ENCODE measurements around the gene GMNC.

Gene GMNC

GRCh38 chr3:190865828-190866227 lies 3.3 kb upstream of the GMNC start:
- Mint-ChIP-seq H3K27ac (no peak overlapping the region), H3K4me1 (peaks cover 9% of the 10 kb centered on the region), H3K27me3 (peaks cover 14% of the 10 kb centered on the region), H3K4me3 (no peak overlapping the region), H3K9me3 (no peaks in the 10 kb centered on the region), H3K36me3 (no peaks in the 10 kb centered on the region)
- CTCF ChIA-PET, result no interaction called here
- DNase-seq, result no peak

- H3K4me1 Mint-ChIP-seq, result peaks cover 9% of the 10 kb centered on the region
- CTCF ChIA-PET, result interaction anchor here (0.5 kb wide), 1 partner anchor 641 kb away, joined by 3 read pairs; no protein-coding TSS in a partner anchor
- H3K4me3 Mint-ChIP-seq, result no peak overlapping the region
- H3K9me3 Mint-ChIP-seq, result no peaks in the 10 kb centered on the region
- DNase-seq, result no peak
- H3K36me3 Mint-ChIP-seq, result no peaks in the 10 kb centered on the region
- H3K27me3 Mint-ChIP-seq, result peaks cover 17% of the 10 kb centered on the region
- H3K27ac Mint-ChIP-seq, result no peak overlapping the region
Observed at GRCh38 chr3:190865419-190865818, 2.9 kb upstream of the GMNC start.

GRCh38 chr3:190864002-190864401 lies 1.5 kb upstream of the GMNC start:
- DNase-seq, result no peak
- Mint-ChIP-seq H3K9me3 (no peaks in the 10 kb centered on the region), H3K36me3 (no peaks in the 10 kb centered on the region), H3K27ac (no peak overlapping the region), H3K27me3 (peaks cover 18% of the 10 kb centered on the region), H3K4me3 (no peak overlapping the region), H3K4me1 (peaks cover 9% of the 10 kb centered on the region)
- CTCF ChIA-PET, result no interaction called here

- DNase-seq, result no peak
- CTCF ChIA-PET, result interaction anchor here (1.5 kb wide), 1 partner anchor 21 kb away, joined by 3 read pairs; no protein-coding TSS in a partner anchor
- Mint-ChIP-seq H3K36me3 (no peaks in the 10 kb centered on the region), H3K4me3 (peak overlapping the region; percentile 45), H3K9me3 (no peaks in the 10 kb centered on the region), H3K4me1 (peaks cover 9% of the 10 kb centered on the region), H3K27ac (no peak overlapping the region), H3K27me3 (peaks cover 18% of the 10 kb centered on the region)
Observed at GRCh38 chr3:190863119-190863465, 598 bp upstream of the GMNC start.

- Mint-ChIP-seq H3K27ac (no peak overlapping the region), H3K36me3 (no peaks in the 10 kb centered on the region)
Observed at GRCh38 chr3:190860521-190860920, 2.0 kb downstream of the GMNC start.

GRCh38 chr3:190855151-190855550 lies 7.3 kb downstream of the GMNC start:
- no peaks in the 10 kb centered on the region for H3K36me3 Mint-ChIP-seq
- DNase-seq, result no peak
- no peaks in the 10 kb centered on the region for H3K27me3 Mint-ChIP-seq
- no peaks in the 10 kb centered on the region for H3K9me3 Mint-ChIP-seq
- H3K4me3 Mint-ChIP-seq, result no peak overlapping the region
- H3K27ac Mint-ChIP-seq, result no peak overlapping the region
- H3K4me1 Mint-ChIP-seq, result no peaks in the 10 kb centered on the region
- CTCF ChIA-PET, result no interaction called here

More at GRCh38 chr3:190860521-190860920, 2.0 kb downstream of the GMNC start:
- Mint-ChIP-seq H3K4me1 (peaks cover 9% of the 10 kb centered on the region), H3K9me3 (no peaks in the 10 kb centered on the region), H3K27me3 (peaks cover 18% of the 10 kb centered on the region), H3K4me3 (no peak overlapping the region)
- CTCF ChIA-PET, result no interaction called here
- no peak for DNase-seq

- no peaks in the 10 kb centered on the region for H3K4me1 Mint-ChIP-seq
- no peak for DNase-seq
- H3K36me3 Mint-ChIP-seq, result no peaks in the 10 kb centered on the region
- no peak overlapping the region for H3K27ac Mint-ChIP-seq
- no peak overlapping the region for H3K4me3 Mint-ChIP-seq
- H3K27me3 Mint-ChIP-seq, result no peaks in the 10 kb centered on the region
- no peaks in the 10 kb centered on the region for H3K9me3 Mint-ChIP-seq
- CTCF ChIA-PET, result no interaction called here
Observed at GRCh38 chr3:190854062-190854461, 8.4 kb downstream of the GMNC start.

GRCh38 chr3:190853464-190853863 lies 9.0 kb downstream of the GMNC start:
- Mint-ChIP-seq H3K36me3 (no peaks in the 10 kb centered on the region), H3K9me3 (no peaks in the 10 kb centered on the region), H3K27ac (no peak overlapping the region), H3K4me1 (no peaks in the 10 kb centered on the region), H3K4me3 (no peak overlapping the region), H3K27me3 (no peaks in the 10 kb centered on the region)
- CTCF ChIA-PET, result no interaction called here
- no peak for DNase-seq

GRCh38 chr3:190849607-190850006 lies 12.9 kb downstream of the GMNC start:
- H3K9me3 Mint-ChIP-seq, result no peaks in the 10 kb centered on the region
- no peak overlapping the region for H3K4me3 Mint-ChIP-seq
- no peaks in the 10 kb centered on the region for H3K36me3 Mint-ChIP-seq
- DNase-seq, result no peak
- H3K4me1 Mint-ChIP-seq, result no peaks in the 10 kb centered on the region
- H3K27ac Mint-ChIP-seq, result no peak overlapping the region
- CTCF ChIA-PET, result no interaction called here
- no peaks in the 10 kb centered on the region for H3K27me3 Mint-ChIP-seq

GRCh38 chr3:190848870-190849269 lies 13.6 kb downstream of the GMNC start:
- Mint-ChIP-seq H3K9me3 (no peaks in the 10 kb centered on the region), H3K36me3 (no peaks in the 10 kb centered on the region), H3K4me3 (no peak overlapping the region), H3K4me1 (no peaks in the 10 kb centered on the region), H3K27me3 (no peaks in the 10 kb centered on the region), H3K27ac (no peak overlapping the region)
- CTCF ChIA-PET, result no interaction called here
- DNase-seq, result no peak

GRCh38 chr3:190847436-190847835 lies 15.1 kb downstream of the GMNC start:
- no peaks in the 10 kb centered on the region for H3K36me3 Mint-ChIP-seq
- no peaks in the 10 kb centered on the region for H3K27me3 Mint-ChIP-seq
- no peak for DNase-seq
- CTCF ChIA-PET, result interaction anchor here (0.9 to 1.0 kb wide), 2 partner anchors 15 to 33 kb away, joined by 3 read pairs; no protein-coding TSS in a partner anchor
- H3K27ac Mint-ChIP-seq, result no peak overlapping the region
- H3K4me3 Mint-ChIP-seq, result no peak overlapping the region
- H3K9me3 Mint-ChIP-seq, result no peaks in the 10 kb centered on the region
- no peaks in the 10 kb centered on the region for H3K4me1 Mint-ChIP-seq

- H3K27me3 Mint-ChIP-seq, result no peaks in the 10 kb centered on the region
- CTCF ChIA-PET, result no interaction called here
- no peaks in the 10 kb centered on the region for H3K36me3 Mint-ChIP-seq
- H3K27ac Mint-ChIP-seq, result no peak overlapping the region
- H3K9me3 Mint-ChIP-seq, result peaks cover 2% of the 10 kb centered on the region
- DNase-seq, result no peak
- H3K4me1 Mint-ChIP-seq, result no peaks in the 10 kb centered on the region
- H3K4me3 Mint-ChIP-seq, result no peak overlapping the region
Observed at GRCh38 chr3:190840146-190840545, 22.3 kb downstream of the GMNC start.

GRCh38 chr3:190831225-190831624 lies 31.3 kb downstream of the GMNC start:
- no peak overlapping the region for H3K4me3 Mint-ChIP-seq
- no peak overlapping the region for H3K27ac Mint-ChIP-seq
- no peaks in the 10 kb centered on the region for H3K36me3 Mint-ChIP-seq
- CTCF ChIA-PET, result no interaction called here
- H3K27me3 Mint-ChIP-seq, result no peaks in the 10 kb centered on the region
- peaks cover 2% of the 10 kb centered on the region for H3K9me3 Mint-ChIP-seq
- H3K4me1 Mint-ChIP-seq, result no peaks in the 10 kb centered on the region
- DNase-seq, result no peak

- H3K27me3 Mint-ChIP-seq, result no peaks in the 10 kb centered on the region
- H3K36me3 Mint-ChIP-seq, result no peaks in the 10 kb centered on the region
- H3K9me3 Mint-ChIP-seq, result no peaks in the 10 kb centered on the region
- no peaks in the 10 kb centered on the region for H3K4me1 Mint-ChIP-seq
- no peak for DNase-seq
- no peak overlapping the region for H3K4me3 Mint-ChIP-seq
- H3K27ac Mint-ChIP-seq, result no peak overlapping the region
- CTCF ChIA-PET, result no interaction called here
Observed at GRCh38 chr3:190830031-190830430, 32.5 kb downstream of the GMNC start.

- CTCF ChIA-PET, result no interaction called here
- DNase-seq, result no peak
- Mint-ChIP-seq H3K4me1 (no peaks in the 10 kb centered on the region), H3K36me3 (no peaks in the 10 kb centered on the region), H3K27me3 (no peaks in the 10 kb centered on the region), H3K4me3 (no peak overlapping the region), H3K9me3 (no peaks in the 10 kb centered on the region), H3K27ac (no peak overlapping the region)
Observed at GRCh38 chr3:190826018-190826417, 36.5 kb downstream of the GMNC start.

GRCh38 chr3:190825386-190826016 lies 37.0 kb downstream of the GMNC start:
- H3K27me3 Mint-ChIP-seq, result no peaks in the 10 kb centered on the region
- no peak for DNase-seq
- H3K27ac Mint-ChIP-seq, result no peak overlapping the region
- no peaks in the 10 kb centered on the region for H3K36me3 Mint-ChIP-seq
- H3K9me3 Mint-ChIP-seq, result no peaks in the 10 kb centered on the region
- no peaks in the 10 kb centered on the region for H3K4me1 Mint-ChIP-seq
- no peak overlapping the region for H3K4me3 Mint-ChIP-seq
- CTCF ChIA-PET, result no interaction called here

Measured in activated naive CD4-positive, alpha-beta T cell treated with anti-CD3 and anti-CD28 coated beads, Interleukin-2, amount 10 ng/mL, durations not matched to agents 7 days and 5 days (primary cell).